GM23338 (cell line): ENCODE results near the gene FHIT. TPM values are rescaled to one million over a fixed set of nuclear protein-coding genes. Genes with fewer than 3 reads are reported as not detected.

ENCODE experiments used
- ATAC-seq: fragments of 200-7000 bp; cut with Tn5 transposase; 3 replicates; pipeline ENCODE4 v1.9.1; 2020
- DNase-seq: peaks from one replicate; pipeline ENCODE4 v3.0.0-alpha.2; 2015; ENCODE audit warnings: low spot score
- H2AFZ ChIP-seq: fragments of 200-600 bp; sonication (generic); 2 replicates; pipeline ENCODE4 v1.8.0; 2016; ENCODE audit warnings: antibody characterized with exemption, mild to moderate bottlenecking, moderate library complexity
- H3F3A ChIP-seq: fragments of 200-600 bp; sonication (generic); replicated peaks from 2 replicates; pipeline ENCODE4 v1.8.0; 2017; ENCODE audit warnings: antibody characterized with exemption, mixed run types, low read depth
- H3K27ac ChIP-seq: fragments of 200-600 bp; sonication (generic); 2 replicates; pipeline ENCODE4 v1.6.1; 2016; ENCODE audit warnings: low read depth
- H3K27me3 ChIP-seq: fragments of 200-600 bp; sonication (generic); 2 replicates; pipeline ENCODE4 v1.8.0; 2016; ENCODE audit warnings: mild to moderate bottlenecking, mixed run types, moderate library complexity; ENCODE audit not compliant: insufficient read depth
- H3K36me3 ChIP-seq: fragments of 200-600 bp; sonication (generic); 2 replicates; pipeline ENCODE4 v1.8.0; 2016; ENCODE audit warnings: mild to moderate bottlenecking; ENCODE audit not compliant: insufficient read depth
- H3K4me1 ChIP-seq: fragments of 200-600 bp; sonication (generic); 2 replicates; pipeline ENCODE4 v1.8.0; 2016; ENCODE audit warnings: mild to moderate bottlenecking, moderate library complexity; ENCODE audit not compliant: insufficient read depth
- H3K4me2 ChIP-seq: fragments of 200-600 bp; sonication (generic); 2 replicates; pipeline ENCODE4 v1.7.1; 2017; ENCODE audit warnings: mixed run types
- H3K4me3 ChIP-seq: fragments of 200-600 bp; sonication (generic); 2 replicates; pipeline ENCODE4 v1.6.1; 2016; ENCODE audit warnings: mixed run types
- H3K79me2 ChIP-seq: fragments of 200-600 bp; sonication (generic); replicated peaks from 2 replicates; pipeline ENCODE4 v1.8.0; 2017; ENCODE audit warnings: mild to moderate bottlenecking; ENCODE audit not compliant: insufficient read depth
- H3K9me2 ChIP-seq: fragments of 200-600 bp; sonication (generic); 2 replicates; pipeline ENCODE4 v1.8.0; 2017; ENCODE audit not compliant: insufficient read depth
- H4K20me1 ChIP-seq: fragments of 200-600 bp; sonication (generic); replicated peaks from 2 replicates; pipeline ENCODE4 v1.8.0; 2017; ENCODE audit warnings: mild to moderate bottlenecking; ENCODE audit not compliant: insufficient read depth
- H3K27ac Mint-ChIP-seq: 2 replicates; pipeline ENCODE4 v1.8.0; 2020; ENCODE audit warnings: inconsistent platforms, mild to moderate bottlenecking, moderate library complexity, mixed read lengths
- H3K27me3 Mint-ChIP-seq: 3 replicates; pipeline ENCODE4 v1.8.0; 2022; ENCODE audit warnings: low read depth, mild to moderate bottlenecking, moderate library complexity, mixed read lengths, inconsistent platforms; ENCODE audit not compliant: insufficient read depth, poor library complexity
- H3K36me3 Mint-ChIP-seq: 3 replicates; pipeline ENCODE4 v1.8.0; 2021; ENCODE audit warnings: low read depth, mild to moderate bottlenecking, inconsistent platforms, moderate library complexity, mixed read lengths
- H3K4me1 Mint-ChIP-seq: 3 replicates; pipeline ENCODE4 v1.8.0; 2020; ENCODE audit warnings: mild to moderate bottlenecking, inconsistent platforms, mixed read lengths
- H3K4me3 Mint-ChIP-seq: 3 replicates; pipeline ENCODE4 v1.8.0; 2021; ENCODE audit warnings: moderate library complexity, mild to moderate bottlenecking, inconsistent platforms, mixed read lengths
- H3K9me3 Mint-ChIP-seq: 3 replicates; pipeline ENCODE4 v1.8.0; 2020; ENCODE audit warnings: moderate library complexity, mild to moderate bottlenecking, inconsistent platforms, mixed read lengths
- CREB1 ChIP-seq: fragments of 250-450 bp; sonication (Bioruptor Pico); IDR thresholded peaks from 2 replicates; pipeline ENCODE4 v1.5.0; 2020; ENCODE audit warnings: low read depth, mild to moderate bottlenecking, moderate library complexity
- EZH2 ChIP-seq: fragments of 200-600 bp; sonication (generic); IDR thresholded peaks from one replicate; pipeline ENCODE4 v1.8.0; 2017; ENCODE audit warnings: antibody characterized with exemption, mild to moderate bottlenecking, low read depth; ENCODE audit not compliant: unreplicated experiment
- EZH2phosphoT487 ChIP-seq: fragments of 200-600 bp; sonication (generic); IDR thresholded peaks from one replicate; pipeline ENCODE4 v1.8.1; 2018; ENCODE audit warnings: antibody characterized with exemption; ENCODE audit not compliant: unreplicated experiment
- JUNB ChIP-seq: IDR thresholded peaks from one replicate; pipeline ENCODE4 v1.6.1; 2016; ENCODE audit warnings: antibody characterized with exemption; ENCODE audit not compliant: unreplicated experiment
- NANOG ChIP-seq: IDR thresholded peaks from 2 replicates; pipeline ENCODE4 v1.6.1; 2016; ENCODE audit warnings: antibody characterized with exemption, borderline replicate concordance
- POLR2AphosphoS5 ChIP-seq: IDR thresholded peaks from 2 replicates; pipeline ENCODE4 v1.6.1; 2016; ENCODE audit warnings: antibody characterized with exemption, low read depth
- REST ChIP-seq: IDR thresholded peaks from one replicate; pipeline ENCODE4 v1.6.1; 2018; ENCODE audit warnings: antibody characterized with exemption; ENCODE audit not compliant: unreplicated experiment
- STAT1 ChIP-seq: IDR thresholded peaks from one replicate; pipeline ENCODE4 v1.6.1; 2016; ENCODE audit warnings: antibody characterized with exemption; ENCODE audit not compliant: unreplicated experiment
- ZNF331 ChIP-seq: fragments of 250-450 bp; sonication (Bioruptor Pico); IDR thresholded peaks from 2 replicates; pipeline ENCODE4 v1.5.0; 2020; ENCODE audit warnings: low read depth, mild to moderate bottlenecking, moderate library complexity
- polyA plus RNA-seq: library from polyadenylated mRNA; unstranded; fragments of >200 nt; fragmentation: Nextera tagmentation; extraction: Ambion mirVana; gene quantifications from 2 replicates; pipeline ENCODE4 v1.2.1, GENCODE V29; 2016
- total RNA-seq: library from RNA; depleted of rRNA; stranded (reverse); fragments of >200 nt; shearing (Covaris generic); gene quantifications from 2 replicates; pipeline ENCODE4 v1.2.3, GENCODE V29; 2014
- TF ChIP-seq, protein P1 (sequence below), 2 experiments: fragments of 200-600 bp in 1 of 2; sonication (generic) in 1 of 2; conservative IDR thresholded peaks; 2 replicates each; pipeline versions ENCODE4 v1.5.1 to v1.6.1; 2016 to 2017; ENCODE audit warnings: antibody characterized with exemption in 2 of 2, low read depth in 2 of 2, mild to moderate bottlenecking in 2 of 2, moderate library complexity in 1 of 2
- TF ChIP-seq, protein P2 (sequence below): IDR thresholded peaks from 2 replicates; pipeline ENCODE4 v1.6.1; 2016; ENCODE audit warnings: antibody characterized with exemption

The FHIT gene
- total and polyA plus RNA-seq, 2 experiments from 2014 or later: 3.0 to 8.3 TPM

DNA sequence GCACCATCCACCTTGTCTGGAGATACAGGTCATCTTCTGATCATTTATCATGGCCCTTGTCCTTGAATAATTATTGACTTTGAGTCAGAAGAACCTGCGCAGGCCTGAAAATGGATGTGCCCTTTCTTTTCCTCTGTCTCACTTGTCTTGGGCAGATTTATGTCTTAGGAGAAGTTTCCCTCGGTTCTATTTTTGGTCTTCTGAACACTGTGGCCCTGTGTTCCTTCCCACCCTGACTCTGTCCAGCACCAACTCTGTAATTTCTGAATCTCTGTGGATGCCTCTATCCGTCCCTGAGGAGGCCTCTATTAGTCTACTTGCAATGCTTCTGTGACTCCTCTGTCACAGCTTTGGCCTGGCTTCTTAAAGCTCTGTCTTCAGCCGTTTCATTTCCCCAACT is 1520.7 kb downstream of the FHIT start:
- Histone ChIP-seq H3F3A (no peaks in the 10 kb centered on the region), H3K36me3 (no peaks in the 10 kb centered on the region), H3K4me1 (no peaks in the 10 kb centered on the region), H2AFZ (no peak overlapping the region), H3K27ac (no peak overlapping the region), H3K4me3 (no peak overlapping the region), H3K9me2 (peaks cover 18% of the 10 kb centered on the region), H3K4me2 (no peak overlapping the region), H3K79me2 (no peaks in the 10 kb centered on the region), H4K20me1 (no peaks in the 10 kb centered on the region), H3K27me3 (no peaks in the 10 kb centered on the region)
- H3K27me3 Mint-ChIP-seq: no peaks in the 10 kb centered on the region
- DNase-seq (no peak), ATAC-seq (no peak)
- no peak for TF ChIP-seq ZNF331 (CRISPR knock-in tag)
- H3K27ac Mint-ChIP-seq: no peak overlapping the region
- H3K4me3 Mint-ChIP-seq: no peak overlapping the region
- peaks cover 9% of the 10 kb centered on the region; the same call in 2 of the 3 replicates for H3K4me1 Mint-ChIP-seq
- H3K9me3 Mint-ChIP-seq: no peaks in the 10 kb centered on the region; the same call in 2 of the 3 replicates
- H3K36me3 Mint-ChIP-seq: no peaks in the 10 kb centered on the region

- peaks cover 24% of the 10 kb centered on the region for H3K9me2 ChIP-seq
- Mint-ChIP-seq H3K9me3 (no peaks in the 10 kb centered on the region; the same call in 2 of the 3 replicates), H3K27me3 (no peaks in the 10 kb centered on the region), H3K4me3 (no peak overlapping the region), H3K36me3 (no peaks in the 10 kb centered on the region), H3K4me1 (peaks cover 9% of the 10 kb centered on the region; the same call in 2 of the 3 replicates), H3K27ac (no peak overlapping the region)
- H3F3A ChIP-seq: no peaks in the 10 kb centered on the region
- DNase-seq: no peak
- no peak for ATAC-seq
- no peaks in the 10 kb centered on the region for H3K4me1 ChIP-seq
- H3K79me2 ChIP-seq: no peaks in the 10 kb centered on the region
- H3K4me2 ChIP-seq: no peak overlapping the region
- no peak overlapping the region for H2AFZ ChIP-seq
- no peaks in the 10 kb centered on the region for H3K27me3 ChIP-seq
- H4K20me1 ChIP-seq: no peaks in the 10 kb centered on the region
- no peak overlapping the region for H3K4me3 ChIP-seq
- no peaks in the 10 kb centered on the region for H3K36me3 ChIP-seq
- no peak overlapping the region for H3K27ac ChIP-seq
- TF ChIP-seq EZH2 (no peak), CREB1 (CRISPR knock-in tag) (no peak), STAT1 (no peak), ZNF331 (CRISPR knock-in tag) (no peak), POLR2AphosphoS5 (no peak), NANOG (no peak), REST (no peak), EZH2phosphoT487 (no peak), JUNB (no peak)
- TF ChIP-seq, protein P1, sequence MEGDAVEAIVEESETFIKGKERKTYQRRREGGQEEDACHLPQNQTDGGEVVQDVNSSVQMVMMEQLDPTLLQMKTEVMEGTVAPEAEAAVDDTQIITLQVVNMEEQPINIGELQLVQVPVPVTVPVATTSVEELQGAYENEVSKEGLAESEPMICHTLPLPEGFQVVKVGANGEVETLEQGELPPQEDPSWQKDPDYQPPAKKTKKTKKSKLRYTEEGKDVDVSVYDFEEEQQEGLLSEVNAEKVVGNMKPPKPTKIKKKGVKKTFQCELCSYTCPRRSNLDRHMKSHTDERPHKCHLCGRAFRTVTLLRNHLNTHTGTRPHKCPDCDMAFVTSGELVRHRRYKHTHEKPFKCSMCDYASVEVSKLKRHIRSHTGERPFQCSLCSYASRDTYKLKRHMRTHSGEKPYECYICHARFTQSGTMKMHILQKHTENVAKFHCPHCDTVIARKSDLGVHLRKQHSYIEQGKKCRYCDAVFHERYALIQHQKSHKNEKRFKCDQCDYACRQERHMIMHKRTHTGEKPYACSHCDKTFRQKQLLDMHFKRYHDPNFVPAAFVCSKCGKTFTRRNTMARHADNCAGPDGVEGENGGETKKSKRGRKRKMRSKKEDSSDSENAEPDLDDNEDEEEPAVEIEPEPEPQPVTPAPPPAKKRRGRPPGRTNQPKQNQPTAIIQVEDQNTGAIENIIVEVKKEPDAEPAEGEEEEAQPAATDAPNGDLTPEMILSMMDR (conservative IDR thresholded peaks at IDR 0.05; ENCODE audit: low read depth in 2 of 2): no peak
- TF ChIP-seq, protein P2, sequence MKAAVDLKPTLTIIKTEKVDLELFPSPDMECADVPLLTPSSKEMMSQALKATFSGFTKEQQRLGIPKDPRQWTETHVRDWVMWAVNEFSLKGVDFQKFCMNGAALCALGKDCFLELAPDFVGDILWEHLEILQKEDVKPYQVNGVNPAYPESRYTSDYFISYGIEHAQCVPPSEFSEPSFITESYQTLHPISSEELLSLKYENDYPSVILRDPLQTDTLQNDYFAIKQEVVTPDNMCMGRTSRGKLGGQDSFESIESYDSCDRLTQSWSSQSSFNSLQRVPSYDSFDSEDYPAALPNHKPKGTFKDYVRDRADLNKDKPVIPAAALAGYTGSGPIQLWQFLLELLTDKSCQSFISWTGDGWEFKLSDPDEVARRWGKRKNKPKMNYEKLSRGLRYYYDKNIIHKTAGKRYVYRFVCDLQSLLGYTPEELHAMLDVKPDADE: no peak
These were observed 1522.7 kb downstream of the FHIT start for GRCh38 chr3:59728587-59728908.
